ENCODE results near the gene PSPN.
"Not testable (repeated sequence)": the region's sequence is repeated elsewhere in the genome, so short reads cannot be mapped to it uniquely, and the experiment has no call there.

Gene PSPN

DNA sequence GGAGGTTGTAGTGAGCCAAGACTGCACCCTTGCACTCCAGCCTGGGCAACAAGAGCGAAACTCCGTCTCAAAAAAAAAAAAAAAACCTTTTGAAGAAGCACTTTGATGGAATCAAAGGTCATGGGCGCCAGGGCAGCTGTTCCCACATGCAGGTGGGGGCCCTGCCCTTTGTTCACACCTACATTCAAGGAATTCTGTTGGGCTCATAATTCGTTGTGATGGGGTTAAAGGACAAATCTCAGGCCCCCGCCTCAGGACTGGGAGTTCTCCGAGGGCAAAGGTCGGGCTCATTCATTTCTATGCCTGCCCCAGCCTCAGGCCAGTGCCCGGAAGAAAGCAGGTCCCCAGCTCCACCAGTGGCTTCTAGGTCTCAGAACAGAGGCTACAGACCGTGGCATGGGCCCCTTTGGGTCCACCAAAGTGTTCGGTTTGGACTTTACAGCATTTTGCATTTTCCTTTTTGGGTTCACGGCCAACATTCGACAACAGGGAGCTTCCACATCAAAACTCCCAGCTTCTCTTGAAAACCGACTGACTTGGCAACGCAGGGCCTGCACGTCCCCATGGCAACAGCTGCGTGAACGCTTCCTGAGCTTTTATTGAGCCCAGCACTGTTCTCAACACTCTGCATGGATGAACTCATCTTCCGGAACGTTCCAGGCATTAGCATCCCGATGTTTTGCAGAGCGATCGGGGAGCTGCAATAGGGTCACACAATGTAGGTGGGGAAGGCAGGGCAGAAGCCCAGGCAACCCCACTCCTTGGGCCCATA, 27.3 kb upstream of the PSPN start:
- DNase-seq (ENCODE audit: low read depth in 2 of 2): no peak

DNA sequence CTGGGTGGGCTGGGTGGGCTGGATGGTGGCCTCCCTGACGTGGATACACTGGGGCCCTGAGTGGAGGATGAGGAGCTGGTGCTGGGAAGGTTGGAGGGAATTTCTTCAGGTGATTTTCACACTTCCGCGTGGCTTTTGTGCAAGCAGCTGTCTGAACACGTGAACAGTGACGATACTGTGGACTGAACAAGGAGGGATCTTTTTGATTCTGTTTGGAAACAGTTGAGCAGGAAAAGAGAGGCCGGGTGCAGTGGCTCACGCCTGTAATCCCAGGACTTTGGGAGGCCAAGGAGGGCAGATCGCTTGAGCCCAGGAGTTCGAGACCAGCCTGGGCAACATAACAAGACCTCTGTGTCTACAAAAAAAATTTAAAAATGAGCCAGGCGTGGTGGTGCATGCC, 26.3 kb upstream of the PSPN start:
- no peak for DNase-seq (ENCODE audit: low read depth in 2 of 2)

DNA sequence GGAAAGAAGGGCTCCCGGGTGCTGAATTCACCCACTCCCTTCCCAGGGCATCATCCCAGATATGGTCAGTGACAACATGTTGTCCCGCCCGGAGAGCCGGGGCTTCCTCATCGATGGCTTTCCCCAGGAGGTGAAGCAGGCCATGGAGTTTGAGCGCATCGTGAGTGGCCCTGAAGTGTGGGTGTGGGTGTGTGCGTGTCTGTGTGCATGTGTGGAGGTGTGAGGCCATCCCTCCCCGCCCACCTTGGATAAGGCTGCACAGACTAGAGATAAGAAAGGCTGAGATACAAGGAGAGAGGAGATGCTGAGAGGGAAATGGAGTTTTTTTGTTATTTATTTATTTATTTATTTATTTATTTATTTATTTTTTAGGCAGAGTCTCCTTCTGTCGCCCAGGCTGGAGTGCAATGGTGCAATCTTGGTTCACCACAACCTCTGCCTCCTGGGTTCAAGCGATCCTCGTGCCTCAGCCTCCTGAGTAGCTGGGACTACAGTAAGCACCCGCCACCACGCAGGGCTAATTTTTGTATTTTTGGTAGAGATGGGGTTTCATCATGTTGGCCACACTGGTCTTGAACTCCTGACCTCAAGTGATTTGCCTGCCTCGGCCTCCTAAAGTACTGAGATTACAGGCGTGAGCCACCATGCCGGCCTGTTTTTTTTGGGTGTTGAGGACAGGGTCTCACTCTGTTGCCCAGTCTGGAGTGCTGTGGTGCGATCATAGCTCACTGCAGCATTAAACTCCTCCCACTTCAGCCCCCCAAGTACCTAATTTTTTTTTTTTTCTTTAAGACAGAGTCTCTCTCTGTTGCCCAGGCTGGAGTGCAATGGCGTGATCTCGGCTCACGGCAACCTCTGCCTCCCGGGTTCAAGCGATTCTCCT, 24.6 kb upstream of the PSPN start:
- not testable (repeated sequence) for DNase-seq (ENCODE audit: low read depth in 2 of 2)

DNA sequence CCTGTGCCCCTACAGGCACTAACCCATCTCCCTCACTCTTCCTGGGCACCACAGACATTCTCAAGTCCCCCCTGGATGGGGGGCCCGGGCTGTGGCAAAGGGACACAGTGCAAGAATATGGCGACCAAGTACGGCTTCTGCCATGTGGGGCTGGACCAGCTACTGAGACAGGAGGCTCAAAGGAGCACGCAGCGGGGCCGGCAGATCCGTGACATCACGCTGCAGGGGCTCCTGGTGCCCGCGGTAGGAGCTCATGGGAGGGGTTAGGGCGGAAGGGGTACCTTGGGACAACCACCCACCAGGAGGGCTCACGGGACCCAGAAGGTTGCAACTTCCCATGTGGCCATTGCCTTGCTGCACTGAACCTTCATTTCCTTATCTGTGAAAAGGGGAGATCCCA, 20.6 kb upstream of the PSPN start:
- no peak for DNase-seq (ENCODE audit: low read depth in 2 of 2)

DNA sequence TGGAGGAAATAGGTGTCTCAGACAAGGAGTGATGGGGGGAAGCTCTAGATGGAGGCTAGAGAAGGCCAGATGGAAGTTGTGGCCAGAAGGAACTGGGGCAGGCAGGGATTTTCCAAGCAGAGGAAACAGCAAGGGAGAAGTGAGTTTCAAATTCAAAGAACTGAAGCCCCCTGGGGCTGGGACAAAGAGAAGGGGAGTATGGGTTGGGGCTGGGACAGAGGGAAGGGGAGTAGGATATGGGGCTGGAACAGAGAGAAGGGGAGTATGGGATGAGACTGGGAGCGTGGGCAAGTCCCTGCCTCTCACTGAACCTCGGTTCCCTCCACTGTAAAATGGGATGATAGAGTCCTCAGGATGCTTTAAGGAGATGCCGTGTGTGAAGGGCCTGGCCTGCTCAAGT, 19.1 kb upstream of the PSPN start:
- no peak for DNase-seq (ENCODE audit: low read depth in 2 of 2)

DNA sequence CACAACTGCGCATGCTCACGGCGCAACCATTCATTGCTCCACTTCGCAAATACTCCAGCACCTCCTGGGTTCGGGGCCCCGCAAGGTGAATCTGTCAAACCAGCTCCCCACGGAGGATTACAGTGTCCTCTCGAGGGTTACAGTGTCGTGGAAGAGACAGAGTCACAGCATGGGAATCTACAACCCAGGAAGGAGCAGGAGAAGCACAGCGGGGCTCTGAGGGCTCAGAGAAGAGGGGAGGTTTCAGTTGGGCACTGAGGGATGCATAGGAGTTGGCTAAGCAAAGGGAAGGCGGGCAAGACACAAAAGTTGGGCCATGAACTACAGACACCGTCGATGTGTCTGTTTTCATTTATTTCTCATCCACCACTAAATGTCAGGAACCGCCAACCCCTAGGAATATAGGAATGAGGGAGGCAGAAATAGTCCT, 18.3 kb upstream of the PSPN start:
- DNase-seq (ENCODE audit: low read depth in 2 of 2): peak in 1 of 2 donors; percentile 46

DNA sequence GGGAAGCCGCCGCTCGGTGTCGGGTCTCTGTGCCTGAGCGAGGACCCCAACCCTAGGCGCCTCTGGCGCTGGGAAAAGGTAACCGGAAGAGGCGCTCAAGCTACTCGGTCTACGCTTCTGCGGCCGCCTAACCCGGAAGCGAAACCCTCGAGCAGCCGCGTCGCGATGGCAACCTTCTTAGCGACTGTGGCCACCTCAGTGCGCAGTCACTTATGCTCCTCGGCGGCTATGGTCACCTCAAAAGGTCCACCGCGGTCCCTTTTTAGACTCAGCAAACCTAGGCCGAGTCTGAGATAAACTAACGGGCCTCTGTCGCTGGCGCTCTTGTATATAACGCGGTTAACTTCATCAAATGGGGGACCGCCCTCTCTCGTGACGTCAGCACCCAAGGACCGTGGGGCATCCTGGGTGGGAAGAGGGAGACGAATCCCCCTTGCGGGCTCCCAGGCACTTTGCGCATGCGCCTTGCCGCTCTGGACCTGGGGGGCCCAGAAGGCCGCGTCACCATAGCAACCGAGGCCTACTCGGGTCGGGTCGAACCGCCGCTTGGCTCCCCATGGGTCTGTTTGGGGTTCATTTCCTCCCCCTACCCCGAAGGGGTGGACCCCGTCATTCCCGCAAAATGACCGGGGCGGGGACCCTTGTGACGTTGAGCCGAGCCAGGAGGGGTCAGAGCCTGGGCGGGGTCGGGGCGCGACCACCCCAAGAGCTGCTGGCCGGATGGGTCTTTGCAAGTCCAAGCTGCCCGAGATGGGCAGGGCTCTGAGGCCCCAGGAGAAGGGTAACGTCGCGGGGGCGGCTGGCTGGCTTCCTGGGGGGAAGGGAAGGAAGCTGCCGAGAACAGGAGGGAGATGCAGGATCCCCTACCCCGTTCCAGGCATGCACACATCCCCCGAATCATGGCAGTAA, 17.6 kb upstream of the PSPN start, which contains the start of gene GTF2F1:
Gene GTF2F1 (minus strand): TSS at position 91 of the 909 bp plus-strand sequence. CDS start 169 bp downstream, outside the sequence.
- peak; percentile 79 to 88 for DNase-seq (ENCODE audit: low read depth in 2 of 2)

DNA sequence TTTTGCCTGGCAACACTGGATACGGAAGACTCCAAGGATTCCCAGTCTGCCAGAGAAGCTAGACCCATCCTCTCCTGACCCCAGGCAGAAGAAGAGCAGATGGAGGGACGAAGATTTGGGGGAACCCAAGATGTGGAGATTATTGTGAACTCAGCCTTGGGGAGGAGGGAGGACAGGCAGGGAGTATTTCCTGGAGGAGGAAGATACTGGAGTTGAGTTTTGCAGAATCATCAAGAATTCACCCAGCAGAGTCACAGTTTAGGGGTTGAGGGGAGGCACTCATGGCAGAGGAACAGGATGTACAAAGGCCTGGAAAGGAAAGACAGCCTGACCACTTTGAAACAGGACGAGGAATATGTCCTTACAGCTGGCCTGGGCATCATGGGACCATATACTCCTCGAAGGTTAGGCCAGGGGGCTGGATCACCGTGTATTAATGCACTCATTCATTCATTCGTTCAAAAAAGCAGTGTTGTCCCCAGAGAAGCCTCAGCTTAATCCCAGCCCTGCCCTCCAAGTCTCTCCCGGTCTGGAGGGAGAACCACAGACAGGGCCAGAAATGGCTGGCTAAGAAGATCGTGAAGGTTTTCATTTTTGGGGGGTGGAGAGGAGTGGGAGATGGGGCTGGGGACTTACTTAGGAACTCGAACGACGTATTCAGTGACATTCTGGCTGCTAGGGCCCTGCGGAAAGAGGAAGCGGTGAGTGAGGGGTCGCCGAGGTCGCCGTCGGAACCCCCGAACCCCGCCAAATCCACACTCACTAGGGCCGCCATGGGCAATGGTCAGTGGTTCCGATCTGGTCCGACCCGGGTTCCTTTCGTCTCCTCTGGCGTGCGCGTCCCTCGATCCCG, 16.7 kb upstream of the PSPN start:
- DNase-seq (ENCODE audit: low read depth in 2 of 2): no peak

DNA sequence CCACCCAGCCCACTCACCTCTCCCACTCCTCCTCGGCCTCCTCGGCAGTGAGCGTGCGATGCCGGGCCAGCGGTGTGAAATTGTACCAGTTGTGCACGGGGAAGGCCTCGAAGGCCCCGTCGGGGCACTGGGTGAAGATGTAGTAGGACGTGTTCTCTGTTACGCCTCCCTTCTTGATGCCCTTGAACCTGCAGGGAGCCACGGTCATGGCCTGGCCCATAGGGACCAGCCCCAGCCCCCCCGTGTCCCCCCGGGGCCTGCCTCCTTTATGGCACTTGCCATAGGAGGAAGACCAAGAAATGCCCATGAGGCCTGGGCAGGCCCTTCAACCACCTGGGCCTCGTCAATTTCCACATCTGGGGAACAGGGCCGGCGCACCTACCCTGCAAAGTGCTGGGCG, 11.6 kb upstream of the PSPN start:
- DNase-seq (ENCODE audit: low read depth in 2 of 2): no peak

DNA sequence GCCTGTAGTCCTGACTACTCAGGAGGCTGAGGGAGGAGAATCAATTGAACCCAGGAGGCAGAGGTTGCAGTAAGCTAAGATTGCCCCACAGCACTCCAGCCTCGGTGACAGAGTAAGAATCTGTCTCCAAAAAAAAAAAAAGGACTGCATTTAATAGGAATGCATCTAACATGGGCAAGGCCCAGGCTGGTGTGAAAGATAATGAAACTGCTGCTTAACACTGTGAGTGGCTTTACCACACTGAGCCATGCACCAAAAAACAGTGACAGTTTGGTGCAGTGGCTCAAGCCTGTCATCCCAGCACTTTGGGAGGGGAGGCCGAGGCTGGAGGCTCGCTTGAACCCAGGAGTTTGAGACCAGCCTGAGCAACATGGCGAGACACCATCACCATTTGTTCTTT, 8.6 kb upstream of the PSPN start:
- DNase-seq (ENCODE audit: low read depth in 2 of 2): no peak

DNA sequence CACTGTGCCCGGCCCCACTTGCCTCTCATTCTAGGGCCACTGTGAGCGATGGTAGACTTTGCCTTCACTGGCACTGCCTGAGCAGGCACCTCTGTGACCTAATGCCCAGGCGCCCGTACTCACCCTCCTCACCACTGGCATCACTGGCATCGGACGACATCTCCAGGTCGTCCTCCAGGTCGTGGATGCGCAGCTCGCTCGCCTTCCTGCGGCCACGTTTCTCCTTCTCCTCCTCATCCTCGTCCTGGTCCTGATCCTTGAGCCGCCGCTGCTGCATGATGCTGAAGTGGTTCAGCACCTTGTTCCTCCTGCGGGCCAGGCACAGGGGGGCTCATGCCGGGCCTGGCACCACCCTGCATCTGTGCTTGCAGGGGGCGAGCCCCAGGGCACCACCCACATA, 7.5 kb upstream of the PSPN start:
- DNase-seq (ENCODE audit: low read depth in 2 of 2): no peak

DNA sequence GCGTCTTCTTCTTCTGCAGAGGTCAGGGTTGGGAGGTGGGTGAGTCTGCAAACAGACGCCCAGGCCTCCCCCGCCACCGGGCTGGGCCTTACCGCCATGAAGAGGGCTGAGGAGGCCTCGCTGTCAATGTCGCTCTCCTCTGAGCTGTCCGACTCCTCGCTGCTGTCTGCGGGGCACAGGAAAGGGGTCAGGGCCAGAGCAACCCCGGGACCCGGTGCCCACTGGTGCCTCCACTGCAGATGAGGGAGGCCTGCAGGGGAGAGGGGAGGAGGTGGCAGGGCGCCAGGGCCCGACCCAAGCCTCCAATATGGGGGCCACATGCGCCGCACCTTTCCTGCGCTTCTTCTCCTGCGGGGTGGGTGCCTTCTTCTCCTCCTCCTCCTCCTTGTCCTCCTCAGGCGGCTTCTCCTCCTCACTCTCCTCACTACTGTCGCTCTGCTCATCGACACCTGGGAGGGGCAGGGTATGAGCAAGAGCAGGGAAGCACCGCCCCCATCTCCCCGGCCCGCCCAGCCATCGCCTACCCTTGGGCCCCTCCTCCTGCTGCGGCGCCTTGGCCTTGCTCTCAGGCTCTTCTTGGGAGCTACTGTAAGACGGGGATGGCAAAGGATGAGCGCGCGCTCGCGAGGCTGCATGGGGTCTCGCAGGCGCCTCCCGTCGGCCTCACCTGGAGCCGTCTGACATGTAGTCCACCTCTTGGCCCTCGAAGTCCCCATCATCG, 5.5 kb upstream of the PSPN start:
- no peak for DNase-seq (ENCODE audit: low read depth in 2 of 2)

DNA sequence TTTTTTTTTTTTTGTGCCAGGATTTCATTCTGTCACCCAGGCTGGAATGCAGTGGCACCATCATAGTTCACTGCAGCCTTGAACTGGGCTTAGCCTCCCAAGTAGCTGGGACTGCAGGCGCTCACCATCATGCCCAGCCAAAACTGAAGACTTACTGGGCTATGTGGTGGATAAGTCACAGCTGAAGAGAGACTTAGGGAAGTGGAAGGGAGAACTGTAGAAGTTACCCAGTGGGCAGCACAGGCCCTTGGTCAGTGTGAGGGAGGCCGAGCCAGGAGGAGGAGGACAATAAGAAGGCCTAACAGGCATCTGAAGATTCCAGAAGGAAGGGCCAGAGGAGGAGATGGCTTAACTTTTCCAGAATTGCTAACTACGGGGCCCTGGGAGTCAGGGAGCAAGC, 4.0 kb upstream of the PSPN start:
- no peak for DNase-seq (ENCODE audit: low read depth in 2 of 2)

DNA sequence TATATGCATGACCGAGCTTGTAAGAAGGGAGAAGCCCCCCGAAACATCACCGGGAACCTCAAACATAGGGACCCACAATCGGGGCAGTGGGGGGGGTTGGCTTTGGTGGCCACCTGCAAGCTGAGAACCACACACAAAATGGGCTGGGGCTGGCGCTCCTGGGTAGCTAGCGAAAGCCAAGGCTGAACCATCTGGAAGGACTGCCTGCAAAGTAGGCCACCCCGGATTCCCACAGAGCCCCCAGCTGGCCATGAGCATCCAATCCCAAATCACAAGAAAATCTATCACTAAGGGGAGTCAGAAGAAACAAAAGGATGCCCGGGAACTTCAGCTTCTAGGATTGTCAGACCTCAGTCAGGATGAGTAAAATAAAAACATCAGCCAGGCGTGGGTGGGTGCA, 2.8 kb upstream of the PSPN start:
- no peak for DNase-seq (ENCODE audit: low read depth in 2 of 2)

DNA sequence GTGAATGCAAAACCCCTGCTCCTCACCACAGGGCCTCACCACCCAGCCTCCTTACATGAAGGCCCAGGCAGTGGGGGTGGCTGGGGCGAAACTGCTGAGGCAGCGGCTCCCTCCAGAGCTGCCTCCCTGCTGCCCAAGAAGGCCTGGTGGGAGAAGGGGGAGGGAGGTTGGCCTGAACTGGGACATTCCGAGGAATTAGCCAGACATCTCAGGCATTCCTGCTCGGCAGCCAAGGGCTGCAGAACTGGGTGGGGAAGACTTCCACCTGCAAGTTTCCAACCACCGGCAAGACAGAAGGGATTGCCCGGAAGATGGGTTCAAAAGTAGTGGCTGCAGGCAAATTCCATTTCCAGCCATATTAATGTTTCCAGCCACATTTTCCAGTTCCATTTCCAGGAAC, 2.3 kb upstream of the PSPN start:
- DNase-seq (ENCODE audit: low read depth in 2 of 2): no peak

DNA sequence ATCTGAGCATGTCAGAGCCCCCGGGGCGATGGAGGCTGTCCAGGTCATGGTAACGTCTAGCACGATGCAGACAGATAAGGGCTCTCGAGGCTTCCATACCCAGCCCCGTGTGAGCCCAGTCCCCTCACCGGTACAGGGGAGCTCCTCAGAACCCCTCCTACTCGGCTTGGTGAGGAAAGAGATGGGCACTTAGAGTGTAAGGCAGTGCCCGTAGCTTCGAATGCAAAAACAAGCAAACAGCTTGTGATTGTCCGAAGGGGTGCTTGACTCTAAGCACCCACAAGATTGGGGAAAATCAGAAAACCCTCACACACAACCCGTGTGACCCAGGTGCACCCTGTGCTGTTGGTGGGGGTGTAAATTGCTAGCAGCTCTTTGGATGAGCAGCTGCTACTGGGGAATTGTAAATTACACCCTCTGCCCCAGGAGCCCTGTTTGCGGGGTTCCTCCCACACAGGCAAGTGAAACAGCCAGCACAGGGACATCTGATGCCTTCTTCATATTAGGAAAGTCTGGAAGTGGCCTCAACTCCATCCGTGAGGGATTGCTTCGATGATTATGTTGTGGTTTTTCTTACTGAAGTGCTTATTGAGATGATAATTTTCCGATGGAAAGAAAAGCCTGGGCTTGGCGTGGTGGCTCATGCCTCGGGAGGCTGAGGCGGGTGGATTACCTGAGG, 918 bp upstream of the PSPN start:
- DNase-seq (ENCODE audit: low read depth in 2 of 2): no peak

DNA sequence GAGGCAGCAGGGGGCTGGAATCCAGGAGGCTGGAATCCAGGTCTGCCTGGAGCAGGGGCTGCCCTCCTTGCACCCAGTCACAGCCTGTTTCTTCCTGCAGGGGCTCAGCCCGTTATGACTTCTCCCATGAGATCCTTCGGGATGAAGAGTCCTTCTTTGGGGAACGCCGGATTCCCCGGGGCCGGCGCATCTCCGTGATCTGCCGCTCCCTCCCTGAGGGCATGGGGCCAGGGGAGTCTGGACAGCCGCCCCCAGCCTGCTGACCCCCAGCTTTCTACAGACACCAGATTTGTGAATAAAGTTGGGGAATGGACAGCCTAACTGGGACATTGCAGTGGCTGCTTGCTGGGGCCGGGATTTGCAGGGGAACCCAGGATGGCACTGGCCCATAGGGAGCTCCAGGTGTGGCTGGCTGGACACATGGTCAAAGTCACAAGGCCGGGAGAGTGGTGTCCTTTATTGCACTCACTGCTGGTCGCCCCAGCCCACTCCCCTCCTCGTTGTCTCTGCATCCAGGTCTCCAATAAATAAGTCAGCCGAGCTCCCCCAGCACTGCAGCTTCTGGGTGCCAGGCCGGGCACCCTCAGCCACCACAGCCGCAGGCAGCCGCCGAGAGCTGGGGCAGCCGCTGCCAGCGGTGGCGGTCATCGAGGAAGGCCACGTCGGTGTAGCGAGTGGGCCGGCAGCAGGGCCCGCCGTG, 872 bp downstream of the PSPN start:
- DNase-seq (ENCODE audit: low read depth in 2 of 2): no peak

DNA sequence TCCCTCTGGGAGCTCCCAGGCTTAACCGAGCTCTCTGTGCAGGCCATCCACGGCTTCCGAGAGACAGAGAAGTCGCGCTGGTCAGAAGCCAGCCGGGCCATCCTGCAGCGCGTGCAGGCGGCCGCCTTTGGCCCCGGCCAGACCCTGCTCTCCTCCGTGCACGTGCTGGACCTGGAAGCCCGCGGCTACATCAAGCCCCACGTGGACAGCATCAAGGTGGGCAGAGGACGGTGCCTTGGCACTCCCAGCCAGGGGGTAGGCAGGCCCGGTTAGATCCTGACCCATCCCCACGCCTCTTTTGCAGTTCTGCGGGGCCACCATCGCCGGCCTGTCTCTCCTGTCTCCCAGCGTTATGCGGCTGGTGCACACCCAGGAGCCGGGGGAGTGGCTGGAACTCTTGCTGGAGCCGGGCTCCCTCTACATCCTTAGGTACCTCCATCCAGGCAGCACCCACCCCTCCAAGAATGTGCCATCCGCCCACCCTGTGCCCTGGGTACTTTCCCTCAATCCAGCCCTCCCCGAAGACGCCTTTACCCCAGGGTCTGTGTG, 1.5 kb downstream of the PSPN start:
- DNase-seq (ENCODE audit: low read depth in 2 of 2): no peak

DNA sequence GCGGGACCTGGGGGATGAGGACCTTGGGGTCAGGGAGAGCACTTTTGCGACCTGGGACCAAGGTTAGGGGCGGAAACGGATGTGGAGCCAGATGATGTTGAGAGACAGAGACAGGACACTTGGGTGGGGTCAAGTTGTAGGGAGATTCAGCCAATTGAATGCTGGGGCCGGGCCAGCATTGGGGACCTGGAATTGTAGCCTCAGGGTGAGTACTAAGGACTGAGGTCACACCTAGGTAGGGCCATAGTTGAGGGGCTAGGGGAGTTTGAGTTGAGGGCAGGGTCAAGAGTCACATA, 2.0 kb downstream of the PSPN start:
- DNase-seq (ENCODE audit: low read depth in 2 of 2): no peak

Data from stimulated activated CD8-positive, alpha-beta memory T cell treated with anti-CD3 and anti-CD28 coated beads, Interleukin-7, amount 100 ng/mL, for 1 hour (primary cell).